ENCODE measurements around the gene ABHD17A. TPM values are rescaled to one million over a fixed set of nuclear protein-coding genes. Genes with fewer than 3 reads are reported as not detected.

Gene ABHD17A
- total and polyA plus RNA-seq, 2 donors (not counting 1 experiment from before 2014, with no cell fraction given): 63.1 to 134 TPM

DNA sequence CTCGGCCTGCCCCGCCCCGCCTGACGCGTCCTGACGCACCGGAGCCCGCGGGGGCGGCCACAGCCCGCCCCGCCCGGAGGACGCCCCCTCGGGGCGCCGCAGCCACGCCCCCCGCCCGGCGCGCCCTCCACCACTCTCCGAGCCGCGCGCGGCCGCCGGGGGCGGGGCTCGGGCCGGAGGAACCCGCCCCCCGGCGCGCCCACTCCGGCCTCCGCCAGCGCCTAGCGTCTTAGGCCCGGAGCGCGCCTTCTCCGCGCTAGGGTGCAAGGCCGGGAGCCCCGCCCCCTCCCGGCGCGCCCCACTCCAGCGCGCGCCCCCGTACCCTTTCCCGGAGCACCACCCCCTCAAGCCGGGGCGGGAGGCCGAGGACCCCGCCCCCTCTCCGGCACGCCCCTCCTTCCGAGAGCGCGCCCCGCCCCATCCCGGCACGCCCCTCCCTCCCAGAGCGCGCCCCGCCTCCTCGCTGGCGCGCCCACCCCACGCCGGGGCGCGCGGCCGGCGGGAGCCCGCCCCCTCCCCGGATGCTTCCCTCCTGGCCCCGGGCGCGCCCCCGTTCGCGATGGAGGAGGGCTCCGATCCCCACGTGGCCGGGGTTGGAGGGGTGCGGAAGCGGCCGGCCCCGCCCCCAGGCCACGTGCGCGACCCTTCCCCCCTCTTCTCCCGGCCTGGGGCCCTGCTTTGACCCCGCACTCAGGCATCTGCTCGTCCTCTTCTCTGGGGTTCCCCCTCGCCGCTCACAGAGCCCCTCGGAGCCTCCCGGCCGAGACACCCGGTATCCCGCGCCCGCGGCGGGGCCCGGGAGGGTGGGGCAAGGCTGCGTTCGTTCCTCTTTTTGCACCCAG lies 21.4 kb downstream of the ABHD17A start:
- H3K4me2 ChIP-seq (replicated peaks; ENCODE audit: low read depth, low read length, poor library complexity, severe bottlenecking): peak overlapping the region; percentile 84
- CTCF ChIA-PET: interaction anchor here (0.5 to 3.1 kb wide), 25 partner anchors 8 to 453 kb away, joined by 3 to 22 read pairs (median 5); partner anchors contain the start of genes ABHD17A, ADAT3, IZUMO4 and MOB3A
- no peaks in the 10 kb centered on the region for H3K27me3 ChIP-seq (replicated peaks in 1 of 4; ENCODE audit: control extremely low read depth in 1 of 4, control insufficient read depth in 3 of 4, insufficient read depth in 4 of 4, low read length in 3 of 4)
- Mint-ChIP-seq H3K9me3 (ENCODE audit: insufficient read depth) (no peaks in the 10 kb centered on the region), H3K27ac (peak overlapping the region; percentile 93), H3K4me3 (peak overlapping the region; percentile 82), H3K4me1 (peaks cover 33% of the 10 kb centered on the region), H3K27me3 (no peaks in the 10 kb centered on the region)
- ATAC-seq (ENCODE audit: low read depth) (peak; percentile 66), DNase-seq (peak; percentile 97)
- H3K9me3 ChIP-seq (ENCODE audit: control extremely low read depth in 1 of 3, control insufficient read depth in 2 of 3, insufficient read depth in 1 of 3, low read length in 2 of 3): no peaks in the 10 kb centered on the region
- TF ChIP-seq, protein P1, sequence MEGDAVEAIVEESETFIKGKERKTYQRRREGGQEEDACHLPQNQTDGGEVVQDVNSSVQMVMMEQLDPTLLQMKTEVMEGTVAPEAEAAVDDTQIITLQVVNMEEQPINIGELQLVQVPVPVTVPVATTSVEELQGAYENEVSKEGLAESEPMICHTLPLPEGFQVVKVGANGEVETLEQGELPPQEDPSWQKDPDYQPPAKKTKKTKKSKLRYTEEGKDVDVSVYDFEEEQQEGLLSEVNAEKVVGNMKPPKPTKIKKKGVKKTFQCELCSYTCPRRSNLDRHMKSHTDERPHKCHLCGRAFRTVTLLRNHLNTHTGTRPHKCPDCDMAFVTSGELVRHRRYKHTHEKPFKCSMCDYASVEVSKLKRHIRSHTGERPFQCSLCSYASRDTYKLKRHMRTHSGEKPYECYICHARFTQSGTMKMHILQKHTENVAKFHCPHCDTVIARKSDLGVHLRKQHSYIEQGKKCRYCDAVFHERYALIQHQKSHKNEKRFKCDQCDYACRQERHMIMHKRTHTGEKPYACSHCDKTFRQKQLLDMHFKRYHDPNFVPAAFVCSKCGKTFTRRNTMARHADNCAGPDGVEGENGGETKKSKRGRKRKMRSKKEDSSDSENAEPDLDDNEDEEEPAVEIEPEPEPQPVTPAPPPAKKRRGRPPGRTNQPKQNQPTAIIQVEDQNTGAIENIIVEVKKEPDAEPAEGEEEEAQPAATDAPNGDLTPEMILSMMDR (IDR thresholded peaks at IDR 0.05): no peak
- TF ChIP-seq EZH2 (IDR thresholded peaks at IDR 0.05; ENCODE audit: borderline replicate concordance, insufficient read depth, low read depth, low read length, poor library complexity, severe bottlenecking): no peak
- POLR2A ChIA-PET: interaction anchor here (0.5 to 1.4 kb wide), 19 partner anchors 8 to 835 kb away, joined by 3 to 22 read pairs (median 4); partner anchors contain the start of genes ADAT3, REXO1 and SCAMP4
- peaks cover 47% of the 10 kb centered on the region for H3K79me2 ChIP-seq (ENCODE audit: control insufficient read depth, insufficient read depth, low read length)
- peaks cover 26 to 42% of the 10 kb centered on the region in 2 donors for H3K4me1 ChIP-seq (ENCODE audit: control insufficient read depth in 2 of 2, insufficient read depth in 2 of 2, low read length in 2 of 2)
- H3K27ac ChIP-seq (ENCODE audit: low read length in 2 of 2): peak overlapping the region; percentile 90 to 95
- H3K36me3 ChIP-seq (replicated peaks in 1 of 2; ENCODE audit: control extremely low read depth in 1 of 2, control insufficient read depth in 1 of 2, extremely low read depth in 1 of 2, insufficient read depth in 2 of 2, low read length in 1 of 2): peaks cover 0 to 5% of the 10 kb centered on the region in 2 experiments
- peak overlapping the region in 4 of 5 experiments; percentile 67 to 90 (median 72) for H3K4me3 ChIP-seq (ENCODE audit: control extremely low read depth in 1 of 5, extremely low read depth in 1 of 5, insufficient read depth in 1 of 5, low read depth in 2 of 5, low read length in 4 of 5)
- intact Hi-C loops (cut with micrococcal nuclease): loop anchor here (1.0 to 5.0 kb wide), 8 partner anchors 8 to 403 kb away; partner anchors contain the start of genes ADAT3, IZUMO4, MOB3A and REXO1
- peak overlapping the region; percentile 76 for H2AFZ ChIP-seq (ENCODE audit: insufficient read depth, low read depth, low read length, poor library complexity, severe bottlenecking)
- under 1% methylated on average over 95 of the region's 115 CpGs for WGBS (ENCODE audit: insufficient coverage)
- H3K9ac ChIP-seq (ENCODE audit: low read length): peak overlapping the region; percentile 73
- peaks cover 38% of the 10 kb centered on the region for H4K20me1 ChIP-seq (ENCODE audit: control insufficient read depth, insufficient read depth, low read length, poor library complexity, severe bottlenecking)

DNA sequence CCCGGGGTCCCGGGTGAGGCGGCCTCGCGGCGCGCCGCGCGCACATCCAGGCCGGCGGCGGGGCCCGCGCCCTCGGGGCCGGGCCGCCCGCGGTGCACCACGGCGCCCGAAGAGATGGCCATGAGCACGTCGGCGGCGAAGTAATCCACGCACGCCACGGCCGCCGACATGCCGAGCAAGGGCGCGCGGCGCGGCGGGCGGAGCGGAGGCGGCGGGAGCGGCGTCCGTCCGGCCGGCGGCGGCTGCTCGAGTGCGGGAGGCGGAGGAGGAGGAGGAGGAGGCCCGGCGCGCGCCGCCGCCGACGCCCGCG lies 22.0 kb downstream of the ABHD17A start, which contains the start of gene KLF16:
Gene KLF16 (minus strand): TSS at position 252 of the 310 bp plus-strand sequence. CDS start 82 bp downstream, at position 170.
- peaks cover 0 to 5% of the 10 kb centered on the region in 2 experiments for H3K36me3 ChIP-seq (replicated peaks in 1 of 2; ENCODE audit: control extremely low read depth in 1 of 2, control insufficient read depth in 1 of 2, extremely low read depth in 1 of 2, insufficient read depth in 2 of 2, low read length in 1 of 2)
- H2AFZ ChIP-seq (ENCODE audit: insufficient read depth, low read depth, low read length, poor library complexity, severe bottlenecking): peak within 1 kb of the TSS; percentile 76
- Mint-ChIP-seq H3K4me1 (peaks cover 37% of the 10 kb centered on the region), H3K9me3 (ENCODE audit: insufficient read depth) (no peaks in the 10 kb centered on the region), H3K4me3 (peak within 1 kb of the TSS; percentile 90), H3K27me3 (no peaks in the 10 kb centered on the region), H3K27ac (peak within 1 kb of the TSS; percentile 94)
- POLR2A ChIA-PET: no interaction called here
- DNase-seq (no peak), ATAC-seq (ENCODE audit: low read depth) (no peak)
- intact Hi-C loops (cut with micrococcal nuclease): loop anchor here (5.0 kb wide), 2 partner anchors 304 to 404 kb away; no protein-coding TSS in a partner anchor
- TF ChIP-seq, protein P1 (IDR thresholded peaks at IDR 0.05): no peak
- no peak for TF ChIP-seq EZH2 (IDR thresholded peaks at IDR 0.05; ENCODE audit: borderline replicate concordance, insufficient read depth, low read depth, low read length, poor library complexity, severe bottlenecking)
- under 1% methylated on average over 60 of the region's 63 CpGs for WGBS (ENCODE audit: insufficient coverage)
- CTCF ChIA-PET: no interaction called here
- peak within 1 kb of the TSS; percentile 85 for H3K9ac ChIP-seq (ENCODE audit: low read length)
- peaks cover 48% of the 10 kb centered on the region for H3K79me2 ChIP-seq (ENCODE audit: control insufficient read depth, insufficient read depth, low read length)
- no peaks in the 10 kb centered on the region for H3K27me3 ChIP-seq (replicated peaks in 1 of 4; ENCODE audit: control extremely low read depth in 1 of 4, control insufficient read depth in 3 of 4, insufficient read depth in 4 of 4, low read length in 3 of 4)
- peak within 1 kb of the TSS; percentile 27 to 93 (median 80) for H3K4me3 ChIP-seq (ENCODE audit: control extremely low read depth in 1 of 5, extremely low read depth in 1 of 5, insufficient read depth in 1 of 5, low read depth in 2 of 5, low read length in 4 of 5)
- peak within 1 kb of the TSS; percentile 90 to 95 for H3K27ac ChIP-seq (ENCODE audit: low read length in 2 of 2)
- peak within 1 kb of the TSS; percentile 98 for H3K4me2 ChIP-seq (replicated peaks; ENCODE audit: low read depth, low read length, poor library complexity, severe bottlenecking)
- no peaks in the 10 kb centered on the region for H3K9me3 ChIP-seq (ENCODE audit: control extremely low read depth in 1 of 3, control insufficient read depth in 2 of 3, insufficient read depth in 1 of 3, low read length in 2 of 3)
- H3K4me1 ChIP-seq (ENCODE audit: control insufficient read depth in 2 of 2, insufficient read depth in 2 of 2, low read length in 2 of 2): peaks cover 30 to 47% of the 10 kb centered on the region in 2 donors
- peaks cover 43% of the 10 kb centered on the region for H4K20me1 ChIP-seq (ENCODE audit: control insufficient read depth, insufficient read depth, low read length, poor library complexity, severe bottlenecking)

Measured in B cell (primary cell).